B cell (primary cell): ENCODE measurements around the gene CARMIL1. TPM values are rescaled to one million over a fixed set of nuclear protein-coding genes. Genes with fewer than 3 reads are reported as not detected.

Experiments used
- ATAC-seq: fragments of 200-7000 bp; cut with Tn5 transposase; one replicate; pipeline ENCODE4 v1.10.0; 2021; ENCODE audit warnings: low read depth, mild to moderate bottlenecking, moderate number of reproducible peaks, moderate library complexity
- CTCF ChIA-PET: fragments of 350-600 bp; sonication (Branson Sonifier 250); formaldehyde crosslinking; loops from one replicate; lab custom pipeline; 2021; ENCODE audit warnings: antibody characterized with exemption, inconsistent platforms; lab: Charles Lee
- POLR2A ChIA-PET: fragments of 350-600 bp; sonication (Branson Sonifier 250); formaldehyde crosslinking; loops from one replicate; lab custom pipeline; 2021; ENCODE audit warnings: antibody characterized with exemption; lab: Charles Lee
- DNase-seq: peaks from one replicate; pipeline ENCODE4 v3.0.0; 2013
- H2AFZ ChIP-seq: 2 replicates; pipeline ENCODE4 v1.6.1; 2012; ENCODE audit warnings: mild to moderate bottlenecking, low read depth, low read length; ENCODE audit not compliant: insufficient read depth, poor library complexity, severe bottlenecking
- H3K27ac ChIP-seq, 2 donors: 1 replicate in 1 of 2; 2 replicates in 1 of 2; pipeline ENCODE4 v1.5.1; 2012 to 2013; ENCODE audit warnings: low read length in 2 of 2, mild to moderate bottlenecking in 2 of 2, moderate library complexity in 1 of 2
- H3K27me3 ChIP-seq, 4 experiments: fragments of 200-600 bp in 1 of 4; sonication (generic) in 1 of 4; replicated peaks in 1 of 4; 1 replicate in 2 of 4; 2 replicates in 2 of 4; pipeline versions ENCODE4 v1.6.1 to v1.7.0; 2013 to 2016; ENCODE audit warnings: low read length in 3 of 4, mild to moderate bottlenecking in 2 of 4, mixed read lengths in 1 of 4, moderate library complexity in 1 of 4; ENCODE audit not compliant: insufficient read depth in 4 of 4, control insufficient read depth in 3 of 4; ENCODE audit errors: control extremely low read depth in 1 of 4
- H3K36me3 ChIP-seq, 2 experiments: replicated peaks in 1 of 2; 1 replicate in 1 of 2; 2 replicates in 1 of 2; pipeline versions ENCODE4 v1.6.1 to v1.7.1; 2013; ENCODE audit warnings: low read length in 1 of 2; ENCODE audit not compliant: insufficient read depth in 2 of 2, control insufficient read depth in 1 of 2; ENCODE audit errors: control extremely low read depth in 1 of 2, extremely low read depth in 1 of 2
- H3K4me1 ChIP-seq, 2 donors: fragments of 200-600 bp in 1 of 2; sonication (generic) in 1 of 2; 1 replicate in 1 of 2; 2 replicates in 1 of 2; pipeline versions ENCODE4 v1.5.1 to v1.6.1; 2013 to 2017; ENCODE audit warnings: low read length in 2 of 2; ENCODE audit not compliant: control insufficient read depth in 2 of 2, insufficient read depth in 2 of 2
- H3K4me2 ChIP-seq: replicated peaks from 2 replicates; pipeline ENCODE3; 2012; ENCODE audit warnings: mild to moderate bottlenecking, low read depth, low read length; ENCODE audit not compliant: poor library complexity, severe bottlenecking
- H3K4me3 ChIP-seq, 5 experiments: fragments of 200-600 bp in 1 of 5; sonication (generic) in 1 of 5; 1 replicate in 3 of 5; 2 replicates in 2 of 5; pipeline versions ENCODE4 v1.5.1 to v1.7.0; 2011 to 2016; ENCODE audit warnings: low read length in 4 of 5, mild to moderate bottlenecking in 4 of 5, low read depth in 2 of 5, control low read depth in 1 of 5, moderate library complexity in 1 of 5; ENCODE audit not compliant: insufficient read depth in 1 of 5; ENCODE audit errors: control extremely low read depth in 1 of 5, extremely low read depth in 1 of 5
- H3K79me2 ChIP-seq: fragments of 200-600 bp; sonication (generic); one replicate; pipeline ENCODE4 v1.6.0; 2016; ENCODE audit warnings: low read length; ENCODE audit not compliant: control insufficient read depth, insufficient read depth
- H3K9ac ChIP-seq: fragments of 200-600 bp; sonication (generic); 2 replicates; pipeline ENCODE4 v1.6.1; 2017; ENCODE audit warnings: mild to moderate bottlenecking, low read length, moderate library complexity
- H3K9me3 ChIP-seq, 3 donors: one replicate each; pipeline versions ENCODE4 v1.6.1 to v1.7.1; 2013; ENCODE audit warnings: low read length in 2 of 3; ENCODE audit not compliant: control insufficient read depth in 2 of 3, insufficient read depth in 1 of 3; ENCODE audit errors: control extremely low read depth in 1 of 3
- H4K20me1 ChIP-seq: 2 replicates; pipeline ENCODE4 v1.6.0; 2012; ENCODE audit warnings: mild to moderate bottlenecking, low read length; ENCODE audit not compliant: insufficient read depth, control insufficient read depth, poor library complexity, severe bottlenecking
- H3K27ac Mint-ChIP-seq: one replicate; pipeline ENCODE4 v1.8.0; 2021; ENCODE audit warnings: mixed read lengths
- H3K27me3 Mint-ChIP-seq: one replicate; pipeline ENCODE4 v1.8.0; 2021; ENCODE audit warnings: mixed read lengths
- H3K4me1 Mint-ChIP-seq: one replicate; pipeline ENCODE4 v1.8.0; 2021; ENCODE audit warnings: mixed read lengths
- H3K4me3 Mint-ChIP-seq: one replicate; pipeline ENCODE4 v1.8.0; 2021; ENCODE audit warnings: mixed read lengths
- H3K9me3 Mint-ChIP-seq: one replicate; pipeline ENCODE4 v1.8.0; 2022; ENCODE audit warnings: mixed read lengths; ENCODE audit not compliant: insufficient read depth
- EZH2 ChIP-seq: IDR thresholded peaks from 2 replicates; pipeline ENCODE4 v1.6.1; 2012; ENCODE audit warnings: borderline replicate concordance, low read depth, mild to moderate bottlenecking, moderate library complexity, low read length; ENCODE audit not compliant: insufficient read depth, poor library complexity, severe bottlenecking
- WGBS: methylation state at CpG from one replicate; pipeline ENCODE4 v1.1.5; 2013; ENCODE audit warnings: missing lambda C conversion rate; ENCODE audit not compliant: insufficient coverage; 5-methylcytosine and 5-hydroxymethylcytosine counted together
- intact Hi-C: fragments of 100-400 bp; cut with micrococcal nuclease; formaldehyde crosslinking; loops from one replicate; pipeline ENCODE4 v1.10.0; 2022
- polyA plus RNA-seq: library from polyadenylated mRNA; depleted of rRNA; stranded (reverse); fragments of >200 nt; gene quantifications from 2 replicates; pipeline ENCODE4 v1.2.3, GENCODE V29; 2012
- total RNA-seq, 2 donors: library from RNA; stranded (reverse); fragments of 120-200 nt in 1 of 2; gene quantifications; 1 replicate in 1 of 2; 2 replicates in 1 of 2; pipeline versions ENCODE4 v1.2.3 to v1.2.4, GENCODE V29; 2013 to 2022
- TF ChIP-seq, protein P1 (sequence below): fragments of 200-600 bp; IDR thresholded peaks from one replicate; pipeline ENCODE4 v1.8.0; 2022; ENCODE audit warnings: antibody characterized with exemption, mild to moderate bottlenecking

Gene CARMIL1
- total and polyA plus RNA-seq, 2 donors (not counting 1 experiment from before 2014, with no cell fraction given), result 7.5 to 11.0 TPM

DNA sequence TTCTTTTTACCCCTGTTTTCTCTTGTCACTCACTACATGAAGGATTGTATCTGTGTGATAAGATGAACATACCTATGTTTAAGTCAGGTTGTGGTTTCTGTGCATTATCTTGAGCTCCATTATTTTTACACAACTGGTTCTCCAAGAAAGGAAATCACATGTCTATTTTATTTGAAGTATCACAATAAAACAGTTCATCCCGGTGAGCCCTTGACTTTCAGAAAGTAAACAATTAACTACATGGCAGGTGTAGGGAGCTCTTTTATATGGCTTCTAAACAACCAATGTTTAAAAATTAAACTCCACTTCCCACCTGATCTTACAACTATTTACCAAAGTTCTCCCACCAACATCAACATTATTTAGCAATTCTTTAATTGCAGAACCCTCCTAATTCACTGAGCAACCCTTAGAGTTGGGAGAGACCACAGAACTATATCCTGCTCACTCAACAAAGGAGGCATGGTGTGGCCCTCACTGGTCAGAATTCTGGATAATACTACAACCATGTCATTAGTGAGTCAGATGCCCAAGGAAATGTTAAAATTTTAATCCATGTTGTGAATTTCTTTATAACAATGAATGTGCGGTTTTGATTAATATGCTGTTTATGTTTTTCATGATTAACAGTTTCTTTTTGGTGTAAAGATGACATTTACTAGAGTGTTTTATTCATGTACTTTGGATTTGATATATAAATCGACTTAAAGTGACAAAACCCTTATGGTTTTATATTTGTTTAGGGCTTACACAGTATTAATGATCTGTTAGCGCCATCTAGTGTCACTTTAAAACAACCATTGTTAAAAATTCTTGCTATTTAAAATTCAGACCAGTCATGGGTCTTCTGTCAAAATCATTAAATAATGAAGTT lies 322.9 kb downstream of the CARMIL1 start:
- no peak for ATAC-seq
- no peaks in the 10 kb centered on the region for H3K9me3 ChIP-seq
- no peaks in the 10 kb centered on the region for H3K79me2 ChIP-seq
- Mint-ChIP-seq H3K4me1 (no peaks in the 10 kb centered on the region), H3K4me3 (no peak overlapping the region), H3K27me3 (peaks cover 8% of the 10 kb centered on the region), H3K9me3 (no peaks in the 10 kb centered on the region), H3K27ac (no peak overlapping the region)
- no peak overlapping the region for H3K4me3 ChIP-seq
- H4K20me1 ChIP-seq, result no peaks in the 10 kb centered on the region
- no peaks in the 10 kb centered on the region for H3K36me3 ChIP-seq
- DNase-seq, result peak; percentile 62
- no peaks in the 10 kb centered on the region for H3K27me3 ChIP-seq
- no peak overlapping the region for H3K4me2 ChIP-seq
- no peak overlapping the region for H2AFZ ChIP-seq
- ChIA-PET CTCF (interaction anchor here (0.6 to 5.8 kb wide), 8 partner anchors 10 to 1018 kb away, joined by 3 to 36 read pairs (median 6); no protein-coding TSS in a partner anchor), POLR2A (no interaction called here)
- H3K27ac ChIP-seq, result no peak overlapping the region
- WGBS, result no CpG with 5 or more reads among the region's 4 CpGs
- intact Hi-C loops, result loop anchor here (1.0 to 2.0 kb wide), 4 partner anchors 46 to 379 kb away; no protein-coding TSS in a partner anchor
- TF ChIP-seq EZH2, result no peak
- TF ChIP-seq, protein P1, sequence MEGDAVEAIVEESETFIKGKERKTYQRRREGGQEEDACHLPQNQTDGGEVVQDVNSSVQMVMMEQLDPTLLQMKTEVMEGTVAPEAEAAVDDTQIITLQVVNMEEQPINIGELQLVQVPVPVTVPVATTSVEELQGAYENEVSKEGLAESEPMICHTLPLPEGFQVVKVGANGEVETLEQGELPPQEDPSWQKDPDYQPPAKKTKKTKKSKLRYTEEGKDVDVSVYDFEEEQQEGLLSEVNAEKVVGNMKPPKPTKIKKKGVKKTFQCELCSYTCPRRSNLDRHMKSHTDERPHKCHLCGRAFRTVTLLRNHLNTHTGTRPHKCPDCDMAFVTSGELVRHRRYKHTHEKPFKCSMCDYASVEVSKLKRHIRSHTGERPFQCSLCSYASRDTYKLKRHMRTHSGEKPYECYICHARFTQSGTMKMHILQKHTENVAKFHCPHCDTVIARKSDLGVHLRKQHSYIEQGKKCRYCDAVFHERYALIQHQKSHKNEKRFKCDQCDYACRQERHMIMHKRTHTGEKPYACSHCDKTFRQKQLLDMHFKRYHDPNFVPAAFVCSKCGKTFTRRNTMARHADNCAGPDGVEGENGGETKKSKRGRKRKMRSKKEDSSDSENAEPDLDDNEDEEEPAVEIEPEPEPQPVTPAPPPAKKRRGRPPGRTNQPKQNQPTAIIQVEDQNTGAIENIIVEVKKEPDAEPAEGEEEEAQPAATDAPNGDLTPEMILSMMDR, result peak; percentile 89
- no peaks in the 10 kb centered on the region for H3K4me1 ChIP-seq
- H3K9ac ChIP-seq, result no peak overlapping the region

DNA sequence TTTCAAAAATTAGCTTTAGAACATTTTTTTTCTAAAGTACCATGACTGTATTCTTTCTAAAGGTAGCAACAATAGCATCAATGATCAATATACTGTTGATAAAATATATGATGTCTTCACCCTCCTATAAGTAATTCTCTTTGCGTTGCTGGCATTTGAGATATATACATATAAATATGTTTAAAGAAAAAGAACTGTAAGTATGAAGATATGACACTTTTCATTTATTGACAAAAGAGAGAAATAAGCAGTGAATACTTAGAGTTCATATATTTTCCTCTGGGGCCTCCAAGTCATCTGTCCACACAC lies 323.5 kb downstream of the CARMIL1 start:
- no peaks in the 10 kb centered on the region for H4K20me1 ChIP-seq
- POLR2A ChIA-PET, result no interaction called here
- H3K4me3 Mint-ChIP-seq, result no peak overlapping the region

More for the DNA sequence above, 323.5 kb downstream of the CARMIL1 start:
- H3K27ac Mint-ChIP-seq, result no peak overlapping the region
- peaks cover 8% of the 10 kb centered on the region for H3K27me3 Mint-ChIP-seq
- H3K79me2 ChIP-seq, result no peaks in the 10 kb centered on the region
- TF ChIP-seq, protein P1, result peak; percentile 58
- TF ChIP-seq EZH2, result no peak
- DNase-seq (no peak), ATAC-seq (no peak)
- H3K9me3 Mint-ChIP-seq, result no peaks in the 10 kb centered on the region
- no peak overlapping the region for H3K4me3 ChIP-seq
- no peaks in the 10 kb centered on the region for H3K36me3 ChIP-seq
- no peak overlapping the region for H3K27ac ChIP-seq
- no peak overlapping the region for H3K4me2 ChIP-seq
- CTCF ChIA-PET, result interaction anchor here (1.5 to 5.8 kb wide), 4 partner anchors 19 to 379 kb away, joined by 3 to 36 read pairs (median 18); no protein-coding TSS in a partner anchor
- no peaks in the 10 kb centered on the region for H3K27me3 ChIP-seq
- H3K4me1 ChIP-seq, result no peaks in the 10 kb centered on the region
- H3K4me1 Mint-ChIP-seq, result no peaks in the 10 kb centered on the region
- no peak overlapping the region for H3K9ac ChIP-seq
- no CpG with 5 or more reads among the region's 1 CpG for WGBS
- no peak overlapping the region for H2AFZ ChIP-seq
- intact Hi-C loops, result loop anchor here (1.0 to 2.0 kb wide), 4 partner anchors 46 to 379 kb away; no protein-coding TSS in a partner anchor
- H3K9me3 ChIP-seq, result no peaks in the 10 kb centered on the region
